ENCODE data around the gene GSTA1.

- TF ChIP-seq CTCF (IDR thresholded peaks at IDR 0.05) (no peak), POLR2A (IDR thresholded peaks at IDR 0.05) (no peak)
Measured at GRCh38 chr6:52746213-52746612, 57.4 kb downstream of the GSTA1 start.
